ENCODE measurements around the gene CRYGS.
"Not testable (repeated sequence)": the region's sequence is repeated elsewhere in the genome, so short reads cannot be mapped to it uniquely, and the experiment has no call there.

- not testable (repeated sequence) for TF ChIP-seq REST (IDR thresholded peaks at IDR 0.05); CTCF (IDR thresholded peaks at IDR 0.05); PBX3 (IDR thresholded peaks at IDR 0.05); SMC3 (IDR thresholded peaks at IDR 0.05); MAZ (IDR thresholded peaks at IDR 0.05; ENCODE audit: borderline replicate concordance, low read depth, low read length); KDM5A (IDR thresholded peaks at IDR 0.05); EP300 (IDR thresholded peaks at IDR 0.05); POLR2A (IDR thresholded peaks at IDR 0.05; ENCODE audit: low read length); PHF8 (IDR thresholded peaks at IDR 0.05; ENCODE audit: borderline replicate concordance, low read depth)
These were observed 12.5 kb downstream of the CRYGS start for GRCh38 chr3:186531694-186532093.

Measured in A549 (cell line).